IMR-90 (cell line): ENCODE results near the gene FTL. TPM values are rescaled to one million over a fixed set of nuclear protein-coding genes. Genes with fewer than 3 reads are reported as not detected.

Experiments
- ATAC-seq: fragments of 200-7000 bp; cut with Tn5 transposase; 2 replicates; pipeline ENCODE4 v1.9.1; 2020; ENCODE audit warnings: low read depth, mild to moderate bottlenecking, moderate library complexity
- BruUV-seq: library from RNA; stranded (reverse); fragments of 400-500 nt; replicated peaks from 2 replicates; lab custom pipeline; 2021; lab: Mats Ljungman, UMichigan
- CTCF ChIA-PET: fragments of 300-600 bp; formaldehyde crosslinking; extraction: SDS; loops from one replicate; lab custom pipeline; 2021; ENCODE audit warnings: antibody characterized with exemption; lab: Yijun Ruan, JAX
- POLR2A ChIA-PET: fragments of 300-600 bp; sonication (Branson Sonifier 250); formaldehyde crosslinking; loops from one replicate; lab custom pipeline; 2022; ENCODE audit warnings: antibody characterized with exemption; ENCODE audit not compliant: unreplicated experiment; lab: Charles Lee
- DNase-seq: peaks from one replicate; pipeline ENCODE4 v3.0.0; 2013
- H2AFZ ChIP-seq: replicated peaks from 2 replicates; pipeline ENCODE3; 2013; ENCODE audit warnings: low read length, mild to moderate bottlenecking; ENCODE audit not compliant: poor library complexity
- H2AK5ac ChIP-seq: 2 replicates; pipeline ENCODE4 v1.6.1; 2013; ENCODE audit warnings: low read depth, low read length, inconsistent platforms
- H2AK9ac ChIP-seq: replicated peaks from 2 replicates; pipeline ENCODE3; 2013; ENCODE audit warnings: mild to moderate bottlenecking, low read depth, low read length, moderate library complexity; ENCODE audit not compliant: poor library complexity
- H2BK120ac ChIP-seq: 2 replicates; pipeline ENCODE4 v1.6.1; 2013; ENCODE audit warnings: low read depth, low read length, inconsistent platforms
- H2BK15ac ChIP-seq: 3 replicates; pipeline ENCODE4 v1.6.1; 2013; ENCODE audit warnings: low read depth, low read length, inconsistent platforms
- H2BK20ac ChIP-seq: 2 replicates; pipeline ENCODE4 v1.6.1; 2013; ENCODE audit warnings: low read depth, mild to moderate bottlenecking, inconsistent platforms, low read length, moderate library complexity
- H2BK5ac ChIP-seq: 2 replicates; pipeline ENCODE4 v1.6.1; 2013; ENCODE audit warnings: mild to moderate bottlenecking, low read depth, low read length, inconsistent platforms; ENCODE audit not compliant: poor library complexity, severe bottlenecking
- H3K14ac ChIP-seq: replicated peaks from 2 replicates; pipeline ENCODE4 v1.6.1; 2013; ENCODE audit warnings: low read depth, low read length, inconsistent platforms
- H3K18ac ChIP-seq: 2 replicates; pipeline ENCODE4 v1.6.1; 2013; ENCODE audit warnings: low read depth, low read length, control low read depth
- H3K23ac ChIP-seq: 2 replicates; pipeline ENCODE4 v1.6.1; 2013; ENCODE audit warnings: low read depth, low read length, inconsistent platforms
- H3K27ac ChIP-seq: 2 replicates; pipeline ENCODE4 v1.5.1; 2013; ENCODE audit warnings: mild to moderate bottlenecking, control low read depth, low read length; ENCODE audit not compliant: insufficient read depth
- H3K27me3 ChIP-seq: 2 replicates; pipeline ENCODE4 v1.6.1; 2013; ENCODE audit warnings: low read length; ENCODE audit not compliant: control insufficient read depth, insufficient read depth
- H3K36me3 ChIP-seq: 2 replicates; pipeline ENCODE4 v1.6.1; 2013; ENCODE audit warnings: low read length, mixed read lengths; ENCODE audit not compliant: control insufficient read depth, insufficient read depth
- H3K4ac ChIP-seq: 2 replicates; pipeline ENCODE4 v1.6.1; 2013; ENCODE audit warnings: low read depth, low read length, inconsistent platforms
- H3K4me1 ChIP-seq: 2 replicates; pipeline ENCODE4 v1.6.1; 2013; ENCODE audit warnings: low read length, mixed read lengths; ENCODE audit not compliant: control insufficient read depth, insufficient read depth
- H3K4me2 ChIP-seq: 2 replicates; pipeline ENCODE4 v1.6.1; 2013; ENCODE audit warnings: low read depth, mild to moderate bottlenecking, control low read depth, low read length, moderate library complexity
- H3K4me3 ChIP-seq: 2 replicates; pipeline ENCODE4 v1.5.1; 2013; ENCODE audit warnings: low read depth, mild to moderate bottlenecking, control low read depth, low read length, moderate library complexity; ENCODE audit not compliant: insufficient read depth
- H3K56ac ChIP-seq: 2 replicates; pipeline ENCODE4 v1.6.1; 2013; ENCODE audit warnings: low read length, inconsistent platforms; ENCODE audit not compliant: insufficient read depth; ENCODE audit errors: extremely low read depth
- H3K79me1 ChIP-seq, 2 experiments: 2 replicates each; pipeline ENCODE4 v1.6.1; 2013; ENCODE audit warnings: low read length in 2 of 2, inconsistent platforms in 1 of 2, low read depth in 1 of 2
- H3K9ac ChIP-seq: 2 replicates; pipeline ENCODE4 v1.6.1; 2013; ENCODE audit warnings: low read depth, low read length, control low read depth
- H3K9me1 ChIP-seq: 2 replicates; pipeline ENCODE4 v1.6.1; 2013; ENCODE audit warnings: low read length, inconsistent platforms; ENCODE audit not compliant: insufficient read depth
- H3K9me3 ChIP-seq: 2 replicates; pipeline ENCODE4 v1.6.1; 2013; ENCODE audit warnings: low read length; ENCODE audit not compliant: control insufficient read depth, insufficient read depth
- H4K20me1 ChIP-seq: 2 replicates; pipeline ENCODE4 v1.6.1; 2013; ENCODE audit warnings: low read length, inconsistent platforms; ENCODE audit not compliant: insufficient read depth
- H4K5ac ChIP-seq: 2 replicates; pipeline ENCODE4 v1.6.1; 2013; ENCODE audit warnings: mild to moderate bottlenecking, low read depth, low read length, control low read depth
- H4K8ac ChIP-seq, 2 experiments: 2 replicates each; pipeline ENCODE4 v1.6.1; 2013; ENCODE audit warnings: low read depth in 2 of 2, low read length in 2 of 2, control low read depth in 1 of 2, inconsistent platforms in 1 of 2
- H4K91ac ChIP-seq: 2 replicates; pipeline ENCODE4 v1.6.1; 2013; ENCODE audit warnings: low read depth, low read length, inconsistent platforms; ENCODE audit not compliant: insufficient read depth
- BHLHE40 ChIP-seq: fragments of 150-350 bp; IDR thresholded peaks from 2 replicates; pipeline ENCODE4 v1.6.1; 2016; ENCODE audit warnings: mild to moderate bottlenecking, low read depth, low read length
- CEBPB ChIP-seq: IDR thresholded peaks from 2 replicates; pipeline ENCODE4 v1.6.1; 2012; ENCODE audit warnings: low read depth, low read length, improper control_type of control experiment
- FOS ChIP-seq: fragments of 150-350 bp; IDR thresholded peaks from 2 replicates; pipeline ENCODE4 v1.6.1; 2016; ENCODE audit warnings: low read depth, low read length
- MAFK ChIP-seq: IDR thresholded peaks from 2 replicates; pipeline ENCODE4 v1.6.1; 2012; ENCODE audit warnings: low read depth, low read length, improper control_type of control experiment
- MAZ ChIP-seq: IDR thresholded peaks from 2 replicates; pipeline ENCODE4 v1.6.1; 2012; ENCODE audit warnings: low read depth, mild to moderate bottlenecking, low read length, improper control_type of control experiment, moderate library complexity, borderline replicate concordance
- MXI1 ChIP-seq: IDR thresholded peaks from 2 replicates; pipeline ENCODE4 v1.6.1; 2012; ENCODE audit warnings: low read depth, mild to moderate bottlenecking, low read length, moderate library complexity, borderline replicate concordance
- NFE2L2 ChIP-seq: fragments of 150-350 bp; IDR thresholded peaks from 2 replicates; pipeline ENCODE4 v1.6.1; 2016; ENCODE audit warnings: low read depth, mild to moderate bottlenecking, low read length
- POLR2A ChIP-seq: IDR thresholded peaks from 2 replicates; pipeline ENCODE4 v1.6.1; 2012; ENCODE audit warnings: mild to moderate bottlenecking, low read depth, low read length
- RAD21 ChIP-seq: IDR thresholded peaks from 2 replicates; pipeline ENCODE4 v1.6.1; 2012; ENCODE audit warnings: low read length, improper control_type of control experiment
- RFX5 ChIP-seq: IDR thresholded peaks from 2 replicates; pipeline ENCODE4 v1.8.0; 2012; ENCODE audit warnings: low read depth, mild to moderate bottlenecking, low read length, moderate library complexity
- SMC3 ChIP-seq: fragments of 150-350 bp; IDR thresholded peaks from 2 replicates; pipeline ENCODE4 v1.6.1; 2016; ENCODE audit warnings: low read depth, mild to moderate bottlenecking, antibody characterized with exemption, low read length, moderate library complexity
- WGBS, 2 experiments: methylation state at CpG; one replicate each; pipeline versions ENCODE4 v1.1.5 to v1.1.7; 2013; ENCODE audit warnings: missing lambda C conversion rate in 2 of 2; ENCODE audit not compliant: insufficient read length in 1 of 2; ENCODE audit errors: extremely low coverage in 2 of 2; 5-methylcytosine and 5-hydroxymethylcytosine counted together
- dilution Hi-C: fragments of 300-500 bp; cut with HindIII; formaldehyde crosslinking; loops from one replicate; pipeline ENCODE4 v1.14.3; 2018; ENCODE audit warnings: low sequenced_read_pairs; ENCODE audit not compliant: unreplicated experiment
- in situ Hi-C: fragments of 300-500 bp; cut with MboI; formaldehyde crosslinking; loops from 3 replicates; pipeline ENCODE4 v1.14.3; 2019; ENCODE audit warnings: low sequenced_read_pairs, inconsistent platforms, mixed read lengths
- intact Hi-C: fragments of 100-400 bp; cut with micrococcal nuclease; formaldehyde crosslinking; loops from 2 replicates; pipeline ENCODE4 v1.10.0; 2022
- polyA plus RNA-seq, 3 experiments: library from polyadenylated mRNA; depleted of rRNA; stranded (reverse); fragments of >200 nt; gene quantifications; 2 replicates each; pipeline ENCODE4 v1.2.3, GENCODE V29; 2012; ENCODE audit warnings: low replicate concordance in 1 of 3
- total RNA-seq: library from RNA; depleted of rRNA; stranded (reverse); fragments of >200 nt; gene quantifications from 2 replicates; pipeline ENCODE4 v1.2.3, GENCODE V29; 2012
- TF ChIP-seq, protein P1 (sequence below): fragments of 150-350 bp; IDR thresholded peaks from 2 replicates; pipeline ENCODE4 v1.6.1; 2017; ENCODE audit warnings: mild to moderate bottlenecking, antibody characterized with exemption, low read length, low read depth
- TF ChIP-seq, protein P2 (sequence below): conservative IDR thresholded peaks from 2 replicates; pipeline ENCODE4 v1.5.1; 2012; ENCODE audit warnings: mild to moderate bottlenecking, low read depth, low read length, improper control_type of control experiment
- TF ChIP-seq, protein P3 (sequence below): fragments of 150-350 bp; IDR thresholded peaks from 2 replicates; pipeline ENCODE4 v1.6.1; 2016; ENCODE audit warnings: low read depth, mild to moderate bottlenecking, low read length, moderate library complexity, borderline replicate concordance

Gene FTL
- total and polyA plus RNA-seq, 2 of the 4 experiments (the other 2 are of a cell fraction): 1,057 to 2,944 TPM

DNA sequence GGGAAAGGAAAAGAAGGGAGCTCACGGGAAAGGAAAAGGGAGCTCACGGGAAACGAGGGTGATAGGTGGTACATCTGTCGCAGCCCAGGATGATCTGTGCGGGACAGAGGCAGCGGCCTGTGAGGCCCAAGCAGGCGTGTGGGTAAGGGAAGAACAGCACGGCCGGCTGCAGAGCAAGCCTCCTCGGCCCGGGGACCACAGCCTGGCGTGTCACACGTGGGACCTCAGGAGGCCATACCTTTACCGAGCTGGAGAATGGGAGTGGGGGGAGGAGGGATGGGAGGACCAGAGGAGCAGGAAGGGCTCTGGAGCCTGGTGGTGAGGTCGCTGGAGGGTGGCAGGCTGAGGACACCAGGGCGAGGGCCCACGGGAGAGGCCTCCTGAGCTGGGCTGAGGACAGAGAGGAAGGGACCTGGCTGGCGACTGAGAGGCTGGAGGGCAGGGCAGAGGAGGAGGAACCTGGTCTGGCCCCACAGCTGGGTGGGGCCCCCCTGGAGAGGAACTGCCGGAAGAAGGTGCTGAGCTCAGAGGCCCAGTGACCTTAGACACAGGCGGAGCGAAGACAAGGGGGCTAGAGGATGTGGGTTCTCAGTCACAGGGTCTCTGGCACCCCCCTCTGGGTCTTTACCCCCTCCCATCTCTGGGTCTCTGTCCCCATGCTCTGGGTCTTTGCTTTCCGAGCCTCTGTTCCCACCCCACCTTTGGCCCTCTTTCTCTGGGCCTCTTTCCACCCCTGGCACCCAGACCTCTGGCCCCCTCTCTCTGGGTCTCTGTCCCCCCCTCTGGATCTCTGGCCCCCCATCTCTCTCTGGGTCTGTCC lies 2.9 kb upstream of the FTL start:
- Histone ChIP-seq H3K79me1 (peaks cover 3 to 75% of the 10 kb centered on the region in 2 experiments; a peak in 3 of 4 replicates), H3K9me1 (peaks cover 7% of the 10 kb centered on the region), H3K27ac (peak overlapping the region; percentile 96), H3K36me3 (peaks cover 25% of the 10 kb centered on the region), H2AFZ (peak overlapping the region; percentile 51), H2BK20ac (peak overlapping the region; percentile 54; the same call in 1 of the 2 replicates), H4K8ac (peak overlapping the region in 1 of 2 experiments; percentile 49; a peak in 1 of 4 replicates), H3K14ac (no peak overlapping the region; the same call in 1 of the 2 replicates), H3K56ac (no peak overlapping the region), H4K20me1 (peaks cover 21% of the 10 kb centered on the region), H3K4ac (peak overlapping the region; percentile 99), H2BK15ac (0 out of 3 replicates have a peak overlapping the region, but pooled peaks have one; percentile 14), H3K23ac (no peak overlapping the region), H2BK5ac (peak overlapping the region; percentile 55), H2AK9ac (peak overlapping the region; percentile 53), H4K5ac (peak overlapping the region; percentile 44), H3K18ac (no peak overlapping the region), H3K9ac (no peak overlapping the region), H4K91ac (peak overlapping the region; percentile 58), H3K27me3 (no peaks in the 10 kb centered on the region), H2BK120ac (peak overlapping the region; percentile 56; the same call in 1 of the 2 replicates), H3K4me1 (peaks cover 20% of the 10 kb centered on the region), H3K4me3 (no peak overlapping the region), H3K9me3 (no peaks in the 10 kb centered on the region), H2AK5ac (peak overlapping the region; percentile 86), H3K4me2 (no peak overlapping the region)
- POLR2A ChIA-PET: no interaction called here
- in situ Hi-C loops (loop anchor here (5.0 to 10.0 kb wide), 2 partner anchors 70 to 317 kb away; partner anchors contain the start of gene CA11), intact Hi-C loops (loop anchor here (10.0 kb wide), 1 partner anchor 317 kb away; the partner anchor contains the start of gene CA11), dilution Hi-C loops (no loop called here)
- DNase-seq (no peak), ATAC-seq (no peak)
- CTCF ChIA-PET: no interaction called here
- BruUV-seq: no TSS peak
- 81% methylated on average over 18 of the region's 22 CpGs; no CpG with 5 or more reads in 1 of the 2 experiments for WGBS, 2 experiments
- TF ChIP-seq NFE2L2 (no peak), FOS (no peak), CEBPB (no peak), RFX5 (no peak), POLR2A (no peak), MAFK (no peak), BHLHE40 (no peak), MAZ (no peak), SMC3 (no peak), MXI1 (no peak), RAD21 (no peak)
- TF ChIP-seq, protein P1, sequence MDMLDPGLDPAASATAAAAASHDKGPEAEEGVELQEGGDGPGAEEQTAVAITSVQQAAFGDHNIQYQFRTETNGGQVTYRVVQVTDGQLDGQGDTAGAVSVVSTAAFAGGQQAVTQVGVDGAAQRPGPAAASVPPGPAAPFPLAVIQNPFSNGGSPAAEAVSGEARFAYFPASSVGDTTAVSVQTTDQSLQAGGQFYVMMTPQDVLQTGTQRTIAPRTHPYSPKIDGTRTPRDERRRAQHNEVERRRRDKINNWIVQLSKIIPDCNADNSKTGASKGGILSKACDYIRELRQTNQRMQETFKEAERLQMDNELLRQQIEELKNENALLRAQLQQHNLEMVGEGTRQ: no peak
- TF ChIP-seq, protein P2, sequence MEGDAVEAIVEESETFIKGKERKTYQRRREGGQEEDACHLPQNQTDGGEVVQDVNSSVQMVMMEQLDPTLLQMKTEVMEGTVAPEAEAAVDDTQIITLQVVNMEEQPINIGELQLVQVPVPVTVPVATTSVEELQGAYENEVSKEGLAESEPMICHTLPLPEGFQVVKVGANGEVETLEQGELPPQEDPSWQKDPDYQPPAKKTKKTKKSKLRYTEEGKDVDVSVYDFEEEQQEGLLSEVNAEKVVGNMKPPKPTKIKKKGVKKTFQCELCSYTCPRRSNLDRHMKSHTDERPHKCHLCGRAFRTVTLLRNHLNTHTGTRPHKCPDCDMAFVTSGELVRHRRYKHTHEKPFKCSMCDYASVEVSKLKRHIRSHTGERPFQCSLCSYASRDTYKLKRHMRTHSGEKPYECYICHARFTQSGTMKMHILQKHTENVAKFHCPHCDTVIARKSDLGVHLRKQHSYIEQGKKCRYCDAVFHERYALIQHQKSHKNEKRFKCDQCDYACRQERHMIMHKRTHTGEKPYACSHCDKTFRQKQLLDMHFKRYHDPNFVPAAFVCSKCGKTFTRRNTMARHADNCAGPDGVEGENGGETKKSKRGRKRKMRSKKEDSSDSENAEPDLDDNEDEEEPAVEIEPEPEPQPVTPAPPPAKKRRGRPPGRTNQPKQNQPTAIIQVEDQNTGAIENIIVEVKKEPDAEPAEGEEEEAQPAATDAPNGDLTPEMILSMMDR: no peak
- TF ChIP-seq, protein P3, sequence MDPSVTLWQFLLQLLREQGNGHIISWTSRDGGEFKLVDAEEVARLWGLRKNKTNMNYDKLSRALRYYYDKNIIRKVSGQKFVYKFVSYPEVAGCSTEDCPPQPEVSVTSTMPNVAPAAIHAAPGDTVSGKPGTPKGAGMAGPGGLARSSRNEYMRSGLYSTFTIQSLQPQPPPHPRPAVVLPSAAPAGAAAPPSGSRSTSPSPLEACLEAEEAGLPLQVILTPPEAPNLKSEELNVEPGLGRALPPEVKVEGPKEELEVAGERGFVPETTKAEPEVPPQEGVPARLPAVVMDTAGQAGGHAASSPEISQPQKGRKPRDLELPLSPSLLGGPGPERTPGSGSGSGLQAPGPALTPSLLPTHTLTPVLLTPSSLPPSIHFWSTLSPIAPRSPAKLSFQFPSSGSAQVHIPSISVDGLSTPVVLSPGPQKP: no peak
